GM19455 (cell line): ENCODE data around the gene METAP1D.
A peak's percentile ranks its signal among the peaks of the same experiment; 100 is the strongest.

Experiments
- ATAC-seq: cut with Tn5 transposase; IDR thresholded peaks from one replicate; pipeline ENCODE4 v1.9.1; 2021; ENCODE audit not compliant: unreplicated experiment

Gene METAP1D

GRCh38 chr2:172079416-172079815 is 79.7 kb downstream of the METAP1D start:
- ATAC-seq, result no peak

- ATAC-seq, result no peak
Measured at GRCh38 chr2:172079838-172080640, 80.3 kb downstream of the METAP1D start.

GRCh38 chr2:172080641-172081220 is 81.0 kb downstream of the METAP1D start:
- ATAC-seq, result no peak

- no peak for ATAC-seq
Measured at GRCh38 chr2:172081221-172082022, 81.7 kb downstream of the METAP1D start.

GRCh38 chr2:172082105-172082943 is 82.6 kb downstream of the METAP1D start:
- no peak for ATAC-seq

GRCh38 chr2:172082944-172083627 is 83.3 kb downstream of the METAP1D start:
- no peak for ATAC-seq

GRCh38 chr2:172083628-172084394 is 84.1 kb downstream of the METAP1D start:
- no peak for ATAC-seq

GRCh38 chr2:172084395-172084644 is 84.6 kb downstream of the METAP1D start:
- no peak for ATAC-seq

- peak; percentile 83 for ATAC-seq
Measured at GRCh38 chr2:172084645-172085459, 85.1 kb downstream of the METAP1D start.

- peak; percentile 14 for ATAC-seq
Measured at GRCh38 chr2:172085460-172086159, 85.9 kb downstream of the METAP1D start, which contains the start of gene DLX1. DLX1 (plus strand) TSS chr2:172085507; CDS start chr2:172085678, 171 bp downstream.

- no peak for ATAC-seq
Measured at GRCh38 chr2:172086241-172087206, 86.8 kb downstream of the METAP1D start.

GRCh38 chr2:172087207-172087779 is 87.5 kb downstream of the METAP1D start:
- ATAC-seq, result no peak

- ATAC-seq, result no peak
Measured at GRCh38 chr2:172087780-172088244, 88.1 kb downstream of the METAP1D start.

- no peak for ATAC-seq
Measured at GRCh38 chr2:172088245-172089004, 88.7 kb downstream of the METAP1D start.

GRCh38 chr2:172089005-172089504 is 89.3 kb downstream of the METAP1D start:
- no peak for ATAC-seq

- ATAC-seq, result no peak
Measured at GRCh38 chr2:172089633-172090032, 89.9 kb downstream of the METAP1D start.
